ENCODE measurements around the gene LINC00305. TPM values are rescaled to one million over a fixed set of nuclear protein-coding genes. Genes with fewer than 3 reads are reported as not detected.

The LINC00305 gene
- total and polyA plus RNA-seq, 2 experiments from 2014 or later: not detected

- Histone ChIP-seq H3K9me3 (ENCODE audit: low read depth) (no peaks in the 10 kb centered on the region), H3F3A (ENCODE audit: insufficient read depth) (no peaks in the 10 kb centered on the region), H3K9ac (no peak overlapping the region), H4K20me1 (ENCODE audit: insufficient read depth) (no peaks in the 10 kb centered on the region), H3K79me2 (ENCODE audit: insufficient read depth) (no peaks in the 10 kb centered on the region), H3K4me1 (ENCODE audit: insufficient read depth) (no peaks in the 10 kb centered on the region), H3K27me3 (replicated peaks; ENCODE audit: insufficient read depth) (0 out of 2 replicates have a peak, but pooled peaks cover 4% of the 10 kb centered on the region), H3K4me2 (ENCODE audit: unreplicated experiment) (no peak overlapping the region), H3K4me3 (no peak overlapping the region), H3K27ac (no peak overlapping the region), H3K9me2 (ENCODE audit: insufficient read depth) (no peaks in the 10 kb centered on the region), H3K36me3 (ENCODE audit: low read depth) (no peaks in the 10 kb centered on the region), H2AFZ (no peak overlapping the region)
- TF ChIP-seq EZH2 (IDR thresholded peaks at IDR 0.05; ENCODE audit: insufficient read depth, poor library complexity, severe bottlenecking) (no peak), EZH2phosphoT487 (IDR thresholded peaks at IDR 0.05; ENCODE audit: insufficient read depth, low read depth) (no peak)
- DNase-seq: no peak
- in situ Hi-C loops (cut with MboI): no loop called here
Observed at GRCh38 chr18:64082513-64082912, 66.4 kb downstream of the LINC00305 start.

GRCh38 chr18:64082054-64082453, 66.8 kb downstream of the LINC00305 start:
- H3K9me3 ChIP-seq (ENCODE audit: low read depth): no peaks in the 10 kb centered on the region
- 18 to 29% methylated on average over 1 of the region's 1 CpG for WGBS, 2 experiments (ENCODE audit: low coverage in 1 of 2, low lambda C conversion rate in 2 of 2, missing lambda C conversion rate in 2 of 2)

GRCh38 chr18:64073971-64074370, 74.9 kb downstream of the LINC00305 start:
- Histone ChIP-seq H3K4me2 (ENCODE audit: unreplicated experiment) (no peak overlapping the region), H3K9me3 (ENCODE audit: low read depth) (no peaks in the 10 kb centered on the region), H3K4me1 (ENCODE audit: insufficient read depth) (no peaks in the 10 kb centered on the region), H3K36me3 (ENCODE audit: low read depth) (no peaks in the 10 kb centered on the region), H3K4me3 (no peak overlapping the region), H3K79me2 (ENCODE audit: insufficient read depth) (no peaks in the 10 kb centered on the region), H3K9ac (no peak overlapping the region), H3K9me2 (ENCODE audit: insufficient read depth) (no peaks in the 10 kb centered on the region), H3K27me3 (replicated peaks; ENCODE audit: insufficient read depth) (no peaks in the 10 kb centered on the region), H3F3A (ENCODE audit: insufficient read depth) (no peaks in the 10 kb centered on the region), H3K27ac (no peak overlapping the region), H2AFZ (no peak overlapping the region), H4K20me1 (ENCODE audit: insufficient read depth) (no peaks in the 10 kb centered on the region)
- in situ Hi-C loops (cut with MboI): no loop called here
- WGBS, 2 experiments (ENCODE audit: low coverage in 1 of 2, low lambda C conversion rate in 2 of 2, missing lambda C conversion rate in 2 of 2): 27 to 30% methylated on average over 4 of the region's 4 CpGs
- no peak for TF ChIP-seq EZH2 (IDR thresholded peaks at IDR 0.05; ENCODE audit: insufficient read depth, poor library complexity, severe bottlenecking)
- no peak for TF ChIP-seq EZH2phosphoT487 (IDR thresholded peaks at IDR 0.05; ENCODE audit: insufficient read depth, low read depth)
- no peak for DNase-seq

More at GRCh38 chr18:64082054-64082453, 66.8 kb downstream of the LINC00305 start:
- Histone ChIP-seq H3K4me2 (ENCODE audit: unreplicated experiment) (no peak overlapping the region), H3F3A (ENCODE audit: insufficient read depth) (no peaks in the 10 kb centered on the region), H3K9ac (no peak overlapping the region), H4K20me1 (ENCODE audit: insufficient read depth) (no peaks in the 10 kb centered on the region), H3K27ac (no peak overlapping the region), H3K27me3 (replicated peaks; ENCODE audit: insufficient read depth) (0 out of 2 replicates have a peak, but pooled peaks cover 4% of the 10 kb centered on the region), H3K79me2 (ENCODE audit: insufficient read depth) (no peaks in the 10 kb centered on the region), H3K4me1 (ENCODE audit: insufficient read depth) (no peaks in the 10 kb centered on the region), H3K36me3 (ENCODE audit: low read depth) (no peaks in the 10 kb centered on the region), H3K4me3 (no peak overlapping the region), H3K9me2 (ENCODE audit: insufficient read depth) (no peaks in the 10 kb centered on the region), H2AFZ (no peak overlapping the region)
- DNase-seq: no peak
- in situ Hi-C loops (cut with MboI): no loop called here
- TF ChIP-seq EZH2 (IDR thresholded peaks at IDR 0.05; ENCODE audit: insufficient read depth, poor library complexity, severe bottlenecking) (no peak), EZH2phosphoT487 (IDR thresholded peaks at IDR 0.05; ENCODE audit: insufficient read depth, low read depth) (no peak)

GRCh38 chr18:64055019-64055418, 93.9 kb downstream of the LINC00305 start:
- H2AFZ ChIP-seq: no peak overlapping the region
- no peaks in the 10 kb centered on the region for H3F3A ChIP-seq (ENCODE audit: insufficient read depth)
- no peaks in the 10 kb centered on the region for H3K4me1 ChIP-seq (ENCODE audit: insufficient read depth)
- no peak overlapping the region for H3K4me2 ChIP-seq (ENCODE audit: unreplicated experiment)
- no peaks in the 10 kb centered on the region for H3K36me3 ChIP-seq (ENCODE audit: low read depth)
- no peaks in the 10 kb centered on the region for H4K20me1 ChIP-seq (ENCODE audit: insufficient read depth)
- H3K9ac ChIP-seq: no peak overlapping the region
- no peaks in the 10 kb centered on the region for H3K9me2 ChIP-seq (ENCODE audit: insufficient read depth)
- no peaks in the 10 kb centered on the region for H3K79me2 ChIP-seq (ENCODE audit: insufficient read depth)
- no peaks in the 10 kb centered on the region for H3K27me3 ChIP-seq (replicated peaks; ENCODE audit: insufficient read depth)
- H3K27ac ChIP-seq: no peak overlapping the region
- H3K4me3 ChIP-seq: no peak overlapping the region
- DNase-seq: no peak
- 5 to 9% methylated on average over 3 of the region's 3 CpGs for WGBS, 2 experiments (ENCODE audit: low coverage in 1 of 2, low lambda C conversion rate in 2 of 2, missing lambda C conversion rate in 2 of 2)
- no peaks in the 10 kb centered on the region for H3K9me3 ChIP-seq (ENCODE audit: low read depth)
- in situ Hi-C loops (cut with MboI): no loop called here
- TF ChIP-seq EZH2phosphoT487 (IDR thresholded peaks at IDR 0.05; ENCODE audit: insufficient read depth, low read depth) (no peak), EZH2 (IDR thresholded peaks at IDR 0.05; ENCODE audit: insufficient read depth, poor library complexity, severe bottlenecking) (no peak)

- no peak overlapping the region for H3K4me2 ChIP-seq (ENCODE audit: unreplicated experiment)
- 3 to 12% methylated on average over 1 of the region's 1 CpG for WGBS, 2 experiments (ENCODE audit: low coverage in 1 of 2, low lambda C conversion rate in 2 of 2, missing lambda C conversion rate in 2 of 2)
- H3K27me3 ChIP-seq (replicated peaks; ENCODE audit: insufficient read depth): no peaks in the 10 kb centered on the region
- no peaks in the 10 kb centered on the region for H3K9me3 ChIP-seq (ENCODE audit: low read depth)
- no peaks in the 10 kb centered on the region for H3K79me2 ChIP-seq (ENCODE audit: insufficient read depth)
- H3F3A ChIP-seq (ENCODE audit: insufficient read depth): no peaks in the 10 kb centered on the region
- no peak overlapping the region for H3K9ac ChIP-seq
- H3K27ac ChIP-seq: no peak overlapping the region
- DNase-seq: no peak
- H2AFZ ChIP-seq: no peak overlapping the region
- no peaks in the 10 kb centered on the region for H3K4me1 ChIP-seq (ENCODE audit: insufficient read depth)
- TF ChIP-seq EZH2phosphoT487 (IDR thresholded peaks at IDR 0.05; ENCODE audit: insufficient read depth, low read depth) (no peak), EZH2 (IDR thresholded peaks at IDR 0.05; ENCODE audit: insufficient read depth, poor library complexity, severe bottlenecking) (no peak)
- H4K20me1 ChIP-seq (ENCODE audit: insufficient read depth): no peaks in the 10 kb centered on the region
- in situ Hi-C loops (cut with MboI): no loop called here
- no peaks in the 10 kb centered on the region for H3K36me3 ChIP-seq (ENCODE audit: low read depth)
- no peak overlapping the region for H3K4me3 ChIP-seq
- no peaks in the 10 kb centered on the region for H3K9me2 ChIP-seq (ENCODE audit: insufficient read depth)
Observed at GRCh38 chr18:64053246-64053645, 95.6 kb downstream of the LINC00305 start.

Measured in GM23248 (cell line).